ENCODE measurements around the gene CNPY1.
"Not testable (repeated sequence)": the region's sequence is repeated elsewhere in the genome, so short reads cannot be mapped to it uniquely, and the experiment has no call there.

CNPY1 gene

GRCh38 chr7:155546449-155546848 lies at the start of gene CNPY1:
Gene CNPY1 (minus strand): TSS chr7:155546559. CDS start chr7:155545929, 630 bp downstream.
- DNase-seq = not testable (repeated sequence)

- no peak for DNase-seq
These were observed 48.6 kb upstream of the CNPY1 start for GRCh38 chr7:155594961-155595366.

DNA sequence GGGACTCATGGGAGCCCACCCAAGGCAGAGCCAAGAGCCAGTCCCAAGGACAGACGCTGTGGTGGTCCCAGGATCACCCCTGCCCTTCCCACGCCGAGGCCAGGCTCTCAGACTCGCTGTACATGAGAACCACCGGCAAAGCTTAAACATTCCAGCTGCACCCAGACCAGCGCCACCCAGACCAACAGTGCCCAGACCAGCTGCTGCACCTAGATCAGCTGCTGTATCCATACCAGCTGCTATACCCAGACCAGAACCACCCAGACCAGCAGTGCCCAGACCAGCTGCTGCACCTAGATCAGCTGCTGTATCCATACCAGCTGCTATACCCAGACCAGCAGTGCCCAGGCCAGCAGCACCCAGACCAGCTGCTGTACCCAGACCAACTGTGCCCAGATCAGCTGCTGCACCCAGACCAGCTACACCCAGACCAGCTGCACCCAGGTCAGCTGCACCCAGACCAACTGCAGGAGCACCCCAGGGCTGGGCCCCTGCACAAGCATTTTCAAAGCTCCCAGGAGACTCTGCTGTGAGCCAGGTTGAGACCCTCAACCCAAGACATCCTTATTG lies 47.9 kb upstream of the CNPY1 start:
- DNase-seq = no peak

DNA sequence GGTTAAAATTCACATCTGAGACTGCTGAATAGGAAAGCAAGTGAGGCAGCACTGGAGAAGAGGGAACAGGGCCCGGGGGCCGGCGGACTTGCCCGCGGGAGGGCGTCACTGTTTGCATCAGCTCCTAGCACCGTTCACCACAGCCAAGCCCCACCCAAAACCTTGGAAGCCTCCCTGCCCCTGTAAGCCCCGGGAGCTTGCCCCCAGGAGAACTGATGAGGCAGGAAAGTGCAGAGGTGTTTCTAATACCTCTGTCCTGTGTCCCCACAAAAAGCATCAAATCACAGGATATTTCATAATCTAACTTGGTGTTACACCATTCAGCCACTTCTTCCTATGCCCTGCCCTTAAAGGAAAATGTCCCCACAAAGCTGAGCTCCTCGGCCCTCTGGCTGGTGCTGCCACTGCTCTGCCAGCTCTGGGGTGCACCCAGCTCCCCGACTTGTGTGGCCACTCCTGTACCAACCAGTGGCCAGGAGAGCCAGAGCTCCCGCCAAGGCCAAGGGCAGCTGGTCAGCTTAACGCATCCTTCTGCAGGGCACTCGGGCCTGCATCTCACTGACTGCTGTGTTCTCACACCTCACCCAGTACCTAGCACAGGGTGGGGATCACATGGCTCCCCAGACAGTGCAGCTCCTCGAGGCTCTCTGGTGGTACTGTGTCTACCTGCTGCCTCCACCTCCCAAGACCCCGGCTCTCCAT lies 47.3 kb upstream of the CNPY1 start:
- no peak for DNase-seq

- no peak for DNase-seq
These were observed 44.9 kb upstream of the CNPY1 start for GRCh38 chr7:155591055-155591775.

DNA sequence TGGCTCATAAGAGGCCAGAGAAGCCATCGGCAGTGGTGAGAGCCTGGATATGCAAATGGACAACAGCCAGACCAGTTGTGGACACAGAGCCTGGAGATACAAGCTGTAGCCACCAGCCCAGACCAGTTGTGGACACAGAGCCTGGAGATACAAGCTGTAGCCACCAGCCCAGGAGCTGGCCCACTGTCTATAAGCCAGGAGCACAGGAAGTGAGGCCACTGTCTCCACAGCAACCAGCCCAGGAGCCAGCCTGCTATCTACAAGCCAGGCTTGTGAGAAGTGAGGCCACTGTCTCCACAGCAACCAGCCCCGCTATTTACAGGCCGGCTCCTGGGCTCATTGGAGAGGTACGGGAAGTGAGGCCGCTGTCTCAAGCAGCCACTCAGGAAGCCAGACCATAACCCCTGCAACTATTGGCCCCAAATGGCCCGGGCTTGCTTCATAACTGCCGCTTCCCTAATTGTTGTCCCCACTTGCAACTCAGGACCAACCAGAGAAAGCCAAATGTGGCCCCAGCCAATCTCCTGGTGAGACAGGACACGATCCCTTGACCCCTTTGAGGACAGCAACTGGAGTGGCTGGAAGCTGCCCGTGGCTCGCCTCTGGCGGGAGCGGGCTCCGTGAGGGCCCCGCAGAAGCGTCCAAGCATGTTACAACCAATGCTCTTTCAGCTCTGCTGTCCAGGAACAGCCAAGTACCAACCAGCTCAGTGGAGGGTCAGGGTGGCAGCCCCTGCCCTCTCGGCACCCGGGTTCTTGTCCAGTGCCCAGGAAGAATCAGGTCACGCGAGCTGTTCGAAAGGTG lies 44.1 kb upstream of the CNPY1 start:
- peak; percentile 7 for DNase-seq

DNA sequence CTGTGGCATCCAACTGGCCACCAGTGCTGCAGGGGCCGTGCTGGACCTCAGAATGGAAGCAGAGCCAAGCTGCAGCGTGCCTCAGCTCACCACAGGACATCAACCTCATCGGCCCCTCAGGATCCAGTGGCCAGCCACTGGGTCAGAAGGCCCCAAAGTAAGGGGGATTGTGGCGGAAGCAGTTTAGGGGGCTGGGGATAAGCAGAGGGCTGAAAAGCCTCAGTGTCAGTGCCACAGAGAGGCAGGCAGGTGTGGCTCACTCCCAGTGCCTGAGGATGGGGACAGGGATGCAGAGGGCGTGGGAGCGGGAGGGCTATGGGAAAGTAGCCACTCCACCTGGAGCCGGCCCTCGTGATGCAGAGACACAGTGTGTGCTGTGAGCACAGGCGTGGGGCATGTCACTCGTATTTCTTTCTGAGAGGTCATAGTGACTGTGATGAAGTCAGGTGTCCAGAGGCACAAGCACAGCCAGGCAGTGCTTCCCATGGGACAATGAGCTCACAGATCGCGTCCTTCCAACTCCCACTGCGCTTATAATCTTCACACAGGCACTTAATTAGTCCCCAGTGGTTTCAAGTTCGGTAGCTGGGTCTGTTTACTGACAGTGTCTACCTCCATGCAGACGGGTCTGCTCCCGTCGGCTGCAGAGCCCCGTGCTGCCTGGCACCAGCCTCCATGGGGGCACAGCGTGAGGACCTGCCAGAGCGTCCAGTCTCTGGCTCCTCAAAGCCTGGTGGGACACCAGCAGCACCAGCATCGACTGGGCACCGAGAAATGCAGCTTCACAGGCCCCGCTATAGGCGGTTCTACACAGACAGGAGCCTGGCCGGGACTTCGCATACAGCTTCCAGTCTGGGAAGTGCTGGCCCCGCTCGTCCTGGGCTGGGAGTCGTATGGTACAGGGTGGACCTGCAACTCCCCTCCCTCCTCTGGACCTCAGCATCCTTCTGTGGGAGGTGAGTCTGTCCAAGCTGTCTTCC lies 42.9 kb upstream of the CNPY1 start:
- no peak for DNase-seq

DNA sequence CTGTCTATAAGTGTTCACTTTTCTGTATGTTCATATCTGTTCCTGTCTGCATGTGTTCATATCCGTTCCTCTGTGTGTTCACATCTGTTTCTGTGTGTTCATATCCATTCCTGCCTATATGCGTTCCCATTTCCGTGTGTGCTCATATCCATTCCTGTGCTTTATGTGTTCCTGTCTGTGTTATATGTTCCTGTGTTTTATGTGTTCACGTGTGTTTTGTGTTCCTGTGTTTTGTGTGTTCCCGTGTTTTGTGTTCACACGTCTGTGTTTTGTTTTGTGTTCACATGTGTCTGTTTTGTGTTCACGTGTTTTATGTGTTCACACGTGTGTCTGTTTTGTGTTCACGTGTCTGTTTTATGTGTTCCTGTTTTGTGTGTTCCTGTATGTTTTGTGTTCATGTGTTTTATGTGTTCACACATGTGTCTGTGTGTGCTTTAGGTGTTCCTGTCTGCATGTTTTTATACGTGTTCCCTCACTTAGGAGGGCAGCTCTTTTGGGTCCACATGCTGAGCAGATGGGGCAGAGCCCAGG lies 42.2 kb upstream of the CNPY1 start:
- DNase-seq = no peak

- DNase-seq = no peak
These were observed 41.1 kb upstream of the CNPY1 start for GRCh38 chr7:155587486-155587885.

DNA sequence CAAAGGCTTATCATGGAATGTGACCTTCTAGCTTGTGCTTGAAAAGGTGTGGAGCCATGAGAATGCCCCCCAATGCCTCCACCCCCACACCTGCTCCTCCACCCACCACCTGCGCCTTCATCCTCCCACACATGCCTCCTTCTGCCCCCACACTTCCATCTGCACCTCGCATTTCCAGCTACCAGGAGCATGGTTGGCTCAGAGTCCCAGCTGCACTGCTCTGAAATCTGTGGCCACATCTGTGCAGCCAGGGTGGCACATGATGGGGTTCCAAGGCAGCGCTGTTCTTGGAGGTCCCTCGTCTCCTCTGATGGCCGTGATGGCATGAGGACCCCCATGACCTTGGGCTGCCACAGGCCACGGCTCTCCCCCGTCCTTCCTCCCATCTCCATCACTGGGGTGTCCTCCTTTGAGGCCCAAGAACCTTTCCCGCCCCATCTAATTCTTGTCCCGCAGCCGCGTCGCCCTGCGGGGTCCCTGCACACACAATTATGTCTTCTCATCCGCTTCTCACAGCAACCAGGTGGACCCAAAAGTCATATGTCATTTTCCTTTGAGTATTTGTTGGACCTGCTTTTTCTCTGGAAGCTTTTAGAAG lies 40.6 kb upstream of the CNPY1 start:
- no peak for DNase-seq

GRCh38 chr7:155585951-155586350 lies 39.6 kb upstream of the CNPY1 start:
- DNase-seq = no peak

- no peak for DNase-seq
These were observed 39.2 kb upstream of the CNPY1 start for GRCh38 chr7:155585532-155585895.

- DNase-seq = no peak
These were observed 38.6 kb upstream of the CNPY1 start for GRCh38 chr7:155584763-155585531.

DNA sequence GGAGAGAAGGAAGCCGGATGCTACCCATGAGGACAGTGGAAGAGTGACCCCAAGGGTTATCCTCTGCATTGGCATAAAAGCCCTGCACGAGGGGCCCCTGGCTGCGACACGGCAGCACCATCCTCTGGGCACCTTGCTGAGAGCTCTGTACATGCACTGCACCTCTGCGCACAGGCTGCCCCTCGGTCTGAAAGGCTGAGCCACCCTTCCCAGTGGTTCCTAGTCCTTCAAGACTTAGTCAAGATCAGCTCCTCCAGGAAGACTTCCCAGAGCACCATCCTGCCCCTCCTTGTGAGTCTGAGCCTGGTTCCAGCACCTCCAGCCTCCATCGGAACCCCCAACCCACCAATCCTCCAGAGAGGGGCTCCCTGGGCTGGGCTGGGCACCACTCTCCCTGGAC lies 37.9 kb upstream of the CNPY1 start:
- DNase-seq = no peak

- no peak for DNase-seq
These were observed 37.3 kb upstream of the CNPY1 start for GRCh38 chr7:155583636-155584035.

GRCh38 chr7:155581954-155582353 lies 35.6 kb upstream of the CNPY1 start:
- no peak for DNase-seq

- no peak for DNase-seq
These were observed 34.9 kb upstream of the CNPY1 start for GRCh38 chr7:155581107-155581830.

GRCh38 chr7:155580367-155580766 lies 34.0 kb upstream of the CNPY1 start:
- DNase-seq = no peak

DNA sequence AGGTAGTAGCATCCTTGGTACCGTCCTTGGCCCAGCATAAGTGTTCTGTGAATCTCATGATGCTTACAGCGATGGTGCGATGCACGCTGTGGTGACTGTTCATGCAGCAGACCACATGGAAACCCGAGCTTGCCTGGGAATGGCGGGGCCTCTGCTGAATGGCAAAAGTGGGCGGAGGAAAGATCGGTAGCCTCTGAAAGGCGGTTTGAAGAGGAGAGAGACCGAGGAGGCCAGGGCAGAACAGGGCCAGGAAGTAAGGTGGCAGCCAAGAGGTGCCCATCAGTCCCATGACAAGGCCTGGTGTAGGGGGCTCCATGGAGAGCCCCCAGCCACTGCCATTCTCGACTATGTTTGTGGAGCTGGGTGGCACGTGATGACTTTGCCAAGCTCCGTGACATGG lies 33.2 kb upstream of the CNPY1 start:
- DNase-seq = no peak

GRCh38 chr7:155578016-155578415 lies 31.7 kb upstream of the CNPY1 start:
- no peak for DNase-seq
